AG04450 (cell line): Measurements from ENCODE around the gene AEBP2. TPM values are rescaled to one million over a fixed set of nuclear protein-coding genes. Genes with fewer than 3 reads are reported as not detected.
"Not testable (repeated sequence)": the region's sequence is repeated elsewhere in the genome, so short reads cannot be mapped to it uniquely, and the experiment has no call there.

ENCODE experiments used
- CTCF ChIA-PET: fragments of 300-600, 350-600 bp; formaldehyde crosslinking; extraction: SDS; loops from one replicate; lab custom pipeline; 2022; ENCODE audit warnings: antibody characterized with exemption, inconsistent platforms; lab: Charles Lee
- POLR2A ChIA-PET: fragments of 350-600 bp; formaldehyde crosslinking; extraction: SDS; loops from one replicate; lab custom pipeline; 2021; ENCODE audit warnings: antibody characterized with exemption, inconsistent platforms; lab: Yijun Ruan, JAX
- DNase-seq: peaks from one replicate; pipeline ENCODE4 v3.0.0-alpha.2; 2011; ENCODE audit warnings: low read depth, low spot score
- H3K27ac ChIP-seq: one replicate; pipeline ENCODE4 v1.5.1; 2012; ENCODE audit warnings: low read depth, low read length, control low read depth
- H3K27me3 ChIP-seq: one replicate; pipeline ENCODE4 v1.6.0; 2012; ENCODE audit warnings: low read length; ENCODE audit not compliant: control insufficient read depth, insufficient read depth
- H3K4me3 ChIP-seq: 2 replicates; pipeline ENCODE4 v1.5.1; 2011; ENCODE audit warnings: mild to moderate bottlenecking, low read depth, low read length, control low read depth
- H3K9me3 ChIP-seq: 2 replicates; pipeline ENCODE4 v1.5.1; 2012; ENCODE audit warnings: low read length; ENCODE audit not compliant: control insufficient read depth, insufficient read depth
- polyA plus RNA-seq: library from polyadenylated mRNA; depleted of rRNA; stranded (reverse); fragments of >200 nt; gene quantifications from 2 replicates; pipeline ENCODE4 v1.2.3, GENCODE V29; 2011
- TF ChIP-seq, protein P1 (sequence below): IDR thresholded peaks from 2 replicates; pipeline ENCODE4 v1.5.1; 2011; ENCODE audit warnings: low read depth, low read length, control low read depth, inconsistent platforms

The AEBP2 gene
- polyA plus RNA-seq, 1 experiment, result 19.1 TPM

DNA sequence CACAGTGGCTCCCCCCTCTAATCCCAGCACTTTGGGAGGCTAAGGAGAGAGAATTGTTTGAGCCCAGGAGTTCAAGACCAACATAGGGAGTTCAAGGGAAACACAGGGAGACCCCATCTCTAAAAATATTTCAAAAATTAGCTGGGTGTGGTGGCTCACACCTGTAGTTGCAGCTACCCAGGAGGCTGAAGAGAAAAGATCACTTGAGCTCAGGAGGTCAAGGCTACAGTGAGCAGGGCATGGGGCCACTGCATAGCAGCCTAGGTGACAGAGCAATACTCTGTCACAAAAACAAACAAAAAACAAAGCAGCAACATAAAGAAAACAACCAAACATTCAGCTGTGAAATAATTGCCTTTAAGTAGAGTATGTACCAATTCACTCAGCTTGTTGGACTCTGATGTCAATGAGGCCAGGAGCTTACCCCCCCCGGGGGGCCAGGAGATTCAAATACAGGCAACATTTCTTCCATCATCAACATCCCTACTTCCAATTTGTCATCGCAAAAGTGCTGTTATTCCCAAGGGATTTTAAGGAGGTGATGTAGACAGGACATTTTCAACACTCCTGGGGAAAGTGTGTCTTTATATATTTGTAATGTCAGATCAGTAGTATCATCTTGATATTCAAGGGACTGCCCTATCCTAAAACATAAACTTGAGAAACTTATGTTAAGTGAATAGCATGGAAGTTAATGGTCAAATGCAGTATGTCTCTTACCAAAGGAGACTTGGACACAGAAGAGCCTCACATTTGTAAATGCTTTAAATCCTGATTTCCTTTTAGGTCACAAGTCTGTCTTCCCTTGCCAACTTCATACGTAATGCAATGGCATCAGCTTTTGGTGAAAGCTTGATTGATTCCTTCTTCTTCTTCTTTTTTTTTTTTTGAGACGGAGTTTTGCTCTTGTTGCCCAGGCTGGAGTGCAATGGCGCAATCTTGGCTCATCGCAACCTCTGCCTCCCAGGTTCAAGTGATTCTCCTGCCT is 40.6 kb upstream of the AEBP2 start:
- POLR2A ChIA-PET, result no interaction called here
- DNase-seq, result no peak
- H3K4me3 ChIP-seq, result no peak overlapping the region
- H3K9me3 ChIP-seq, result no peaks in the 10 kb centered on the region
- H3K27me3 ChIP-seq, result no peaks in the 10 kb centered on the region
- TF ChIP-seq, protein P1, sequence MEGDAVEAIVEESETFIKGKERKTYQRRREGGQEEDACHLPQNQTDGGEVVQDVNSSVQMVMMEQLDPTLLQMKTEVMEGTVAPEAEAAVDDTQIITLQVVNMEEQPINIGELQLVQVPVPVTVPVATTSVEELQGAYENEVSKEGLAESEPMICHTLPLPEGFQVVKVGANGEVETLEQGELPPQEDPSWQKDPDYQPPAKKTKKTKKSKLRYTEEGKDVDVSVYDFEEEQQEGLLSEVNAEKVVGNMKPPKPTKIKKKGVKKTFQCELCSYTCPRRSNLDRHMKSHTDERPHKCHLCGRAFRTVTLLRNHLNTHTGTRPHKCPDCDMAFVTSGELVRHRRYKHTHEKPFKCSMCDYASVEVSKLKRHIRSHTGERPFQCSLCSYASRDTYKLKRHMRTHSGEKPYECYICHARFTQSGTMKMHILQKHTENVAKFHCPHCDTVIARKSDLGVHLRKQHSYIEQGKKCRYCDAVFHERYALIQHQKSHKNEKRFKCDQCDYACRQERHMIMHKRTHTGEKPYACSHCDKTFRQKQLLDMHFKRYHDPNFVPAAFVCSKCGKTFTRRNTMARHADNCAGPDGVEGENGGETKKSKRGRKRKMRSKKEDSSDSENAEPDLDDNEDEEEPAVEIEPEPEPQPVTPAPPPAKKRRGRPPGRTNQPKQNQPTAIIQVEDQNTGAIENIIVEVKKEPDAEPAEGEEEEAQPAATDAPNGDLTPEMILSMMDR, result no peak
- CTCF ChIA-PET, result interaction anchor here (0.5 to 0.7 kb wide), 2 partner anchors 14 to 146 kb away, joined by 3 to 4 read pairs; no protein-coding TSS in a partner anchor
- H3K27ac ChIP-seq, result no peak overlapping the region

GRCh38 chr12:19400649-19401285 is 38.5 kb upstream of the AEBP2 start:
- DNase-seq, POLR2A ChIA-PET, CTCF ChIA-PET, H3K4me3 ChIP-seq, H3K27ac ChIP-seq, H3K9me3 ChIP-seq, H3K27me3 ChIP-seq: not testable (repeated sequence)

- POLR2A ChIA-PET, result interaction anchor here (0.9 kb wide), 1 partner anchor 15 kb away, joined by 5 read pairs; no protein-coding TSS in a partner anchor
- no peak for DNase-seq
- Histone ChIP-seq H3K4me3 (no peak overlapping the region), H3K27ac (no peak overlapping the region), H3K27me3 (no peaks in the 10 kb centered on the region), H3K9me3 (peaks cover 6% of the 10 kb centered on the region; the same call in 1 of the 2 replicates)
- CTCF ChIA-PET, result no interaction called here
- TF ChIP-seq, protein P1, result no peak
Observed at GRCh38 chr12:19402211-19402610, 37.1 kb upstream of the AEBP2 start.

- H3K4me3 ChIP-seq, result no peak overlapping the region
- H3K27ac ChIP-seq, result no peak overlapping the region
- peaks cover 6% of the 10 kb centered on the region; the same call in 1 of the 2 replicates for H3K9me3 ChIP-seq
- CTCF ChIA-PET, result interaction anchor here (0.7 kb wide), 1 partner anchor 176 kb away, joined by 3 read pairs; no protein-coding TSS in a partner anchor
- H3K27me3 ChIP-seq, result no peaks in the 10 kb centered on the region
- DNase-seq, result no peak
- POLR2A ChIA-PET, result interaction anchor here (0.9 kb wide), 1 partner anchor 16 kb away, joined by 5 read pairs; no protein-coding TSS in a partner anchor
- TF ChIP-seq, protein P1, result no peak
Observed at GRCh38 chr12:19402743-19403431, 36.4 kb upstream of the AEBP2 start.

DNA sequence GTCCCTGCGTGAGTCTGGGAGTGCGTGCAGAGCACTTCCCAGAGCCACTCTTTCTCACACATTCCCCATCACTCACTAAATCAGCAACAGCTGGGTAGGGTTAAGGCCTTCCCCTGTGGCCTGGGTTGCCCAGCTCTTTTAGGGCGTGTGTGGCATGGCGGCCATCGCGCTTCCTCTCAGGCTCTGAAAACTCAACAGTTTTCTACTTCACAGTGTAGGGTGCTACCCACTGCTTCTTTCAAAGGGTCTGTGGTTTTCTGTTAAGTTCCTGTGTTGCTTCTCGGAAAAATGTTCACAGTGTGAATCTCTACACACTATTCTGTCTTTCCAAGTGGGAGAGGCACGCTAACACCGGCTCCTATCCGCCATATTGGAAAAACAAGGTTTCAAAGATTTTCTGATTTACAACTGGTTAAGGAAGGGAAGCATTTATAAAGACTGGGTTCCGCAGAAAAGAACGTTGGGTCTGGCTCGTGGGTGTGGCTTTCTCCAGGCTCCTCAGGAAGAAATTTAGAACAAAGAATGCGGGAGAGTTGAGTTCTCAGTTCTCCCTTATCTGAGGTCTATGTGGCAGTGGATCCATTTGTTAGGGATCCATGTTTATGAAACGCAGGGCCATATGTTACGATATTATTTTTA is 34.9 kb upstream of the AEBP2 start:
- TF ChIP-seq, protein P1, result no peak
- DNase-seq, result no peak
- no peak overlapping the region for H3K27ac ChIP-seq
- no peaks in the 10 kb centered on the region for H3K27me3 ChIP-seq
- CTCF ChIA-PET, result no interaction called here
- H3K9me3 ChIP-seq, result peaks cover 6% of the 10 kb centered on the region; the same call in 1 of the 2 replicates
- H3K4me3 ChIP-seq, result no peak overlapping the region
- POLR2A ChIA-PET, result no interaction called here
